ENCODE data around the gene RSPO3. TPM values are rescaled to one million over a fixed set of nuclear protein-coding genes. Genes with fewer than 3 reads are reported as not detected.

The RSPO3 gene, protein sequence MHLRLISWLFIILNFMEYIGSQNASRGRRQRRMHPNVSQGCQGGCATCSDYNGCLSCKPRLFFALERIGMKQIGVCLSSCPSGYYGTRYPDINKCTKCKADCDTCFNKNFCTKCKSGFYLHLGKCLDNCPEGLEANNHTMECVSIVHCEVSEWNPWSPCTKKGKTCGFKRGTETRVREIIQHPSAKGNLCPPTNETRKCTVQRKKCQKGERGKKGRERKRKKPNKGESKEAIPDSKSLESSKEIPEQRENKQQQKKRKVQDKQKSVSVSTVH
- not detected in 2 replicates for polyA plus RNA-seq (2011; rRNA removed)
- polyA minus RNA-seq (2011; rRNA and poly(A)+ RNA removed), result not detected in 2 replicates

- no peak within 1 kb of the TSS for H3K27ac ChIP-seq (ENCODE audit: low read depth, low read length)
- ChIA-PET CTCF (no interaction called here), POLR2A (interaction anchor here (0.5 kb wide), 1 partner anchor 39 kb away, joined by 3 read pairs; no protein-coding TSS in a partner anchor)
- no peak for DNase-seq (ENCODE audit: low read depth, low spot score)
- no peak for TF ChIP-seq CTCF (IDR thresholded peaks at IDR 0.05; ENCODE audit: low read depth, low read length)
- H3K4me3 ChIP-seq (ENCODE audit: low read depth, low read length), result peak within 1 kb of the TSS; percentile 52
- peaks cover 2% of the 10 kb centered on the region; the same call in 1 of the 2 replicates for H3K9me3 ChIP-seq (ENCODE audit: control insufficient read depth, insufficient read depth, low read length)
- peaks cover 43% of the 10 kb centered on the region for H3K27me3 ChIP-seq (ENCODE audit: control insufficient read depth, insufficient read depth, low read length)
Observed at GRCh38 chr6:127118298-127119101, at the start of gene RSPO3. RSPO3 (plus strand) TSS chr6:127118671; CDS start chr6:127119193, 522 bp downstream.

DNA sequence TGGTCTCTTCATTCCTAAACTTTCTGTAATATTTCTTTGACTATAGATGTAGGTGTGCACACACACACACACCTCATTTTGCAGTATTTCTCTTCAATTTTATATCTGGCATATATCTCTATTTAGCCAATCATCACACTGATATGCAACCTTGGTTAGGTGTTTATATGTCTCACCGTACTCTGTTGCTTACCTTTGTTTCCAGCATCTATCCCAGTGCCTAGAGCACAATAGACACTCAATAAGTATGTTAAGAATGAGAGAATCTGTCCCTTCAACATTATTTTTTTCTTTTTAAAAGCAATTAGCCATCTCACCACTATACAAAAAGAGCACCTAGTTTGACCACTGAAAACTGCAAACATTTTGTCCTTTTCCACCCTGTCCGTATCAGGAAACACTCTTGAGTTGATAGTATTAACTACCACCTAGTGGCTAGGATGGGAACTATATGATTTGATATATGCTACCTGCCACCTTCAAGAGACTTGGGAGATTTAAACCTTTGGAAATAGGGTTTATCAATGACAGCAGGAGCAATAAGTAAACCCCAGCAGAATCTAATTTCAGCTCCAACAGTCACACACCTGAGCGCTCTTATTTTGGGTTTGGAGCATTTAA, 48.7 kb upstream of the RSPO3 start:
- Histone ChIP-seq H3K27me3 (ENCODE audit: control insufficient read depth, insufficient read depth, low read length) (no peaks in the 10 kb centered on the region), H3K9me3 (ENCODE audit: control insufficient read depth, insufficient read depth, low read length) (no peaks in the 10 kb centered on the region), H3K4me3 (ENCODE audit: low read depth, low read length) (no peak overlapping the region), H3K27ac (ENCODE audit: low read depth, low read length) (no peak overlapping the region)
- POLR2A ChIA-PET, result no interaction called here
- DNase-seq (ENCODE audit: low read depth, low spot score), result no peak
- peak; percentile 57 for TF ChIP-seq CTCF (IDR thresholded peaks at IDR 0.05; ENCODE audit: low read depth, low read length)
- CTCF ChIA-PET, result interaction anchor here (0.5 to 2.0 kb wide), 8 partner anchors 21 to 443 kb away, joined by 3 to 11 read pairs (median 3); no protein-coding TSS in a partner anchor

DNA sequence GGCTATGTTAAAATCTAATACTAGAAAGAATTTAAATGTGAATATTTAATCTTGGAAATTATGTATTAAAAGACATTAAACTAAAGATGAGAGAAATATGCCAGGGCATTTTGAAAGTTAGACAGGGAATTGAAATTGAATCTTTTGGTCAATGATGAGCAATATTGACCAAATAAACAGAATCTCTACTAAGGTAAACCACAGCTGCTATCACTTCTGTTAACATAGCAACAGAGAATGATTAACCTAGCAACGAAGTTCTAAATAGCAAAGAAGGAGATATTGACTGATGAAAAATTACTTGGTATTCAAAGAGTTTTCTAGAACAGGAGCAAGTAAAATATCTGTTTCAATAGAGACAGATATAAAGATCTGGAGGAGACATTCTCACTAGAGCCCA, 45.2 kb upstream of the RSPO3 start:
- ChIA-PET CTCF (no interaction called here), POLR2A (no interaction called here)
- no peak overlapping the region for H3K4me3 ChIP-seq (ENCODE audit: low read depth, low read length)
- TF ChIP-seq CTCF (IDR thresholded peaks at IDR 0.05; ENCODE audit: low read depth, low read length), result no peak
- no peak overlapping the region for H3K27ac ChIP-seq (ENCODE audit: low read depth, low read length)
- no peaks in the 10 kb centered on the region for H3K27me3 ChIP-seq (ENCODE audit: control insufficient read depth, insufficient read depth, low read length)
- no peak for DNase-seq (ENCODE audit: low read depth, low spot score)
- H3K9me3 ChIP-seq (ENCODE audit: control insufficient read depth, insufficient read depth, low read length), result no peaks in the 10 kb centered on the region

DNA sequence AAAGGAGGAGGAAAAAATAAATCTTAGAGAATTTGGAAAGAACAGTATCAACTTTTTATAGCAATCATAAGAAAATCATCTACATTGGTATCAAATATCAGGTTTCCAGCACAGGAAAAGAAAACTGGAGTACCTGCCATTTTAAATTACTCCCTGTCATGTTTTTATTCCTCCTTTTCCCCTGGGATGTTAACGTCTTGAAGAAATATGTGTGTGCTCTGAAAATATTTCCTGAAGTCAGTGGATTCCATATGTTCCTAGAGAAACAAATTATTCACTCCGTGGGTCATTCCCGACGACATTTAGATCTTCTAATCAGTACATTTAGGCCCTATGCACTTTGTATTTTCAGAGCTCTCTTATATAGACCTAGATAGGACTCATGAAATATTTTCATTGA, 42.0 kb upstream of the RSPO3 start:
- no peak overlapping the region for H3K4me3 ChIP-seq (ENCODE audit: low read depth, low read length)
- no peak for TF ChIP-seq CTCF (IDR thresholded peaks at IDR 0.05; ENCODE audit: low read depth, low read length)
- no peaks in the 10 kb centered on the region for H3K9me3 ChIP-seq (ENCODE audit: control insufficient read depth, insufficient read depth, low read length)
- no peaks in the 10 kb centered on the region for H3K27me3 ChIP-seq (ENCODE audit: control insufficient read depth, insufficient read depth, low read length)
- ChIA-PET CTCF (no interaction called here), POLR2A (no interaction called here)
- H3K27ac ChIP-seq (ENCODE audit: low read depth, low read length), result no peak overlapping the region
- DNase-seq (ENCODE audit: low read depth, low spot score), result no peak
